CD14-positive monocyte (primary cell): Measurements from ENCODE around the gene NOP10. TPM values are rescaled to one million over a fixed set of nuclear protein-coding genes. Genes with fewer than 3 reads are reported as not detected.

ENCODE experiments used
- DNase-seq, 3 donors: peaks; one replicate each; pipeline ENCODE4 v3.0.0-alpha.2; 2011 to 2022
- H2AFZ ChIP-seq: 2 replicates; pipeline ENCODE4 v1.6.0; 2012; ENCODE audit warnings: mild to moderate bottlenecking, low read depth, low read length, inconsistent platforms; ENCODE audit not compliant: insufficient read depth, poor library complexity, severe bottlenecking
- H3K27ac ChIP-seq, 2 donors: 1 replicate in 1 of 2; 2 replicates in 1 of 2; pipeline ENCODE4 v1.5.1; 2012 to 2013; ENCODE audit warnings: low read length in 2 of 2, control low read depth in 1 of 2, inconsistent platforms in 1 of 2, low read depth in 1 of 2, mild to moderate bottlenecking in 1 of 2
- H3K27me3 ChIP-seq, 2 donors: one replicate each; pipeline versions ENCODE4 v1.6.0 to v1.6.1; 2011 to 2013; ENCODE audit warnings: low read length in 2 of 2; ENCODE audit not compliant: control insufficient read depth in 2 of 2, insufficient read depth in 2 of 2
- H3K36me3 ChIP-seq, 2 donors: replicated peaks in 1 of 2; 1 replicate in 1 of 2; 2 replicates in 1 of 2; pipeline versions ENCODE4 v1.5.1 to v1.6.1; 2012 to 2013; ENCODE audit warnings: low read length in 2 of 2, control low read depth in 1 of 2, inconsistent platforms in 1 of 2, mild to moderate bottlenecking in 1 of 2; ENCODE audit not compliant: insufficient read depth in 2 of 2, control insufficient read depth in 1 of 2
- H3K4me1 ChIP-seq, 2 donors: 1 replicate in 1 of 2; 2 replicates in 1 of 2; pipeline versions ENCODE4 v1.5.1 to v1.6.1; 2012 to 2013; ENCODE audit warnings: low read length in 2 of 2, control low read depth in 1 of 2, inconsistent platforms in 1 of 2, mild to moderate bottlenecking in 1 of 2, moderate library complexity in 1 of 2; ENCODE audit not compliant: insufficient read depth in 2 of 2, control insufficient read depth in 1 of 2
- H3K4me2 ChIP-seq: replicated peaks from 2 replicates; pipeline ENCODE3; 2012; ENCODE audit warnings: low read length, moderate library complexity, mild to moderate bottlenecking; ENCODE audit not compliant: poor library complexity, severe bottlenecking; ENCODE audit errors: extremely low read depth
- H3K4me3 ChIP-seq, 3 experiments: fragments of 200-600 bp in 1 of 3; sonication (generic) in 1 of 3; replicated peaks in 1 of 3; 1 replicate in 2 of 3; 2 replicates in 1 of 3; pipeline ENCODE4 v1.5.1; 2011 to 2013; ENCODE audit warnings: low read length in 3 of 3, mild to moderate bottlenecking in 3 of 3, control low read depth in 2 of 3, low read depth in 2 of 3, inconsistent platforms in 1 of 3, moderate library complexity in 1 of 3
- H3K79me2 ChIP-seq: 2 replicates; pipeline ENCODE4 v1.6.0; 2012; ENCODE audit warnings: mild to moderate bottlenecking, control low read depth, inconsistent platforms, low read length, moderate library complexity; ENCODE audit not compliant: insufficient read depth
- H3K9ac ChIP-seq: 2 replicates; pipeline ENCODE4 v1.6.0; 2017; ENCODE audit warnings: low read length, mild to moderate bottlenecking; ENCODE audit not compliant: insufficient read depth, poor library complexity, severe bottlenecking
- H3K9me3 ChIP-seq, 2 donors: replicated peaks in 1 of 2; 1 replicate in 1 of 2; 2 replicates in 1 of 2; pipeline versions ENCODE4 v1.5.1 to v1.6.1; 2012 to 2013; ENCODE audit warnings: low read length in 2 of 2, control low read depth in 1 of 2; ENCODE audit not compliant: control insufficient read depth in 1 of 2, insufficient read depth in 1 of 2
- H4K20me1 ChIP-seq: 2 replicates; pipeline ENCODE4 v1.6.0; 2012; ENCODE audit warnings: mild to moderate bottlenecking, low read length, control low read depth, moderate library complexity; ENCODE audit not compliant: insufficient read depth
- H3K27ac Mint-ChIP-seq, 7 donors: one replicate each; pipeline ENCODE4 v1.8.0; 2020; ENCODE audit warnings: mild to moderate bottlenecking in 7 of 7, mixed read lengths in 7 of 7, moderate library complexity in 6 of 7, inconsistent platforms in 2 of 7
- H3K27me3 Mint-ChIP-seq, 3 donors: one replicate each; pipeline ENCODE4 v1.8.0; 2021 to 2022; ENCODE audit warnings: low read depth in 3 of 3, mild to moderate bottlenecking in 3 of 3, mixed read lengths in 3 of 3, moderate library complexity in 3 of 3, inconsistent platforms in 1 of 3
- H3K36me3 Mint-ChIP-seq, 2 donors: one replicate each; pipeline ENCODE4 v1.8.0; 2020; ENCODE audit warnings: mixed read lengths in 2 of 2, inconsistent platforms in 1 of 2, mild to moderate bottlenecking in 1 of 2
- H3K4me1 Mint-ChIP-seq: one replicate; pipeline ENCODE4 v1.8.0; 2020; ENCODE audit warnings: mild to moderate bottlenecking, mixed read lengths
- H3K4me3 Mint-ChIP-seq, 2 donors: one replicate each; pipeline ENCODE4 v1.8.0; 2020; ENCODE audit warnings: mild to moderate bottlenecking in 2 of 2, mixed read lengths in 2 of 2, moderate library complexity in 1 of 2
- H3K9me3 Mint-ChIP-seq, 7 donors: one replicate each; pipeline ENCODE4 v1.8.0; 2020 to 2022; ENCODE audit warnings: mixed read lengths in 7 of 7, mild to moderate bottlenecking in 6 of 7, moderate library complexity in 6 of 7, inconsistent platforms in 2 of 7
- CTCF ChIP-seq: fragments of 200-600 bp; IDR thresholded peaks from one replicate; pipeline ENCODE4 v1.8.0; 2022; ENCODE audit warnings: antibody characterized with exemption, mild to moderate bottlenecking
- WGBS: methylation state at CpG from one replicate; pipeline ENCODE4 v1.1.5; 2013; ENCODE audit warnings: missing lambda C conversion rate; ENCODE audit not compliant: insufficient coverage; 5-methylcytosine and 5-hydroxymethylcytosine counted together
- intact Hi-C, 2 donors: fragments of 100-400 bp; cut with micrococcal nuclease; formaldehyde crosslinking; loops; one replicate each; pipeline versions ENCODE4 v1.15.0 to v1.15.1; 2023
- polyA plus RNA-seq, 3 donors: library from polyadenylated mRNA; depleted of rRNA in 1 of 3; unstranded in 2 of 3; stranded (reverse) in 1 of 3; fragments of 300-500 nt in 2 of 3; fragments of >200 nt in 1 of 3; fragmentation: Illumina TruSeq in 2 of 3; gene quantifications; 1 replicate in 2 of 3; 2 replicates in 1 of 3; pipeline ENCODE4 v1.2.3, GENCODE V29; 2012 to 2021

Gene NOP10
- polyA plus RNA-seq, 3 donors, result 260 to 677 (median 586) TPM

- H3K4me3 Mint-ChIP-seq, result no peak overlapping the region
- H3K27ac ChIP-seq, result no peak overlapping the region
- no peak overlapping the region for H3K4me3 ChIP-seq
- H3K27me3 ChIP-seq, result no peaks in the 10 kb centered on the region
- peaks cover 0 to 2% (median 0%) of the 10 kb centered on the region in 7 donors for H3K9me3 Mint-ChIP-seq
- no peak overlapping the region for H3K27ac Mint-ChIP-seq
- 93% methylated on average over 4 of the region's 4 CpGs for whole genome bisulfite sequencing
- H3K79me2 ChIP-seq, result no peaks in the 10 kb centered on the region
- peaks cover 0 to 3% (median 2%) of the 10 kb centered on the region in 3 donors for H3K27me3 Mint-ChIP-seq
- H3K4me1 Mint-ChIP-seq, result no peaks in the 10 kb centered on the region
- intact Hi-C loops, result no loop called here
- TF ChIP-seq CTCF, result no peak
- no peaks in the 10 kb centered on the region for H3K9me3 ChIP-seq
- H4K20me1 ChIP-seq, result no peaks in the 10 kb centered on the region
- no peak for DNase-seq
- no peaks in the 10 kb centered on the region for H3K36me3 Mint-ChIP-seq
- H3K9ac ChIP-seq, result no peak overlapping the region
- no peak overlapping the region for H2AFZ ChIP-seq
- no peaks in the 10 kb centered on the region for H3K4me1 ChIP-seq
- no peak overlapping the region for H3K4me2 ChIP-seq
- H3K36me3 ChIP-seq, result no peaks in the 10 kb centered on the region
These were observed 6.8 kb upstream of the NOP10 start for GRCh38 chr15:34349769-34350168.

- no peaks in the 10 kb centered on the region for H3K27me3 ChIP-seq
- no peak overlapping the region for H3K27ac ChIP-seq
- Mint-ChIP-seq H3K4me1 (no peaks in the 10 kb centered on the region), H3K27me3 (peaks cover 0 to 3% (median 2%) of the 10 kb centered on the region in 3 donors), H3K36me3 (no peaks in the 10 kb centered on the region), H3K4me3 (no peak overlapping the region), H3K27ac (no peak overlapping the region), H3K9me3 (peaks cover 0 to 2% (median 0%) of the 10 kb centered on the region in 7 donors)
- H3K36me3 ChIP-seq, result no peaks in the 10 kb centered on the region
- no peak for TF ChIP-seq CTCF
- no peaks in the 10 kb centered on the region for H3K4me1 ChIP-seq
- H3K4me3 ChIP-seq, result no peak overlapping the region
- H3K4me2 ChIP-seq, result no peak overlapping the region
- H3K79me2 ChIP-seq, result no peaks in the 10 kb centered on the region
- no CpG with 5 or more reads among the region's 1 CpG for WGBS
- no peaks in the 10 kb centered on the region for H3K9me3 ChIP-seq
- no peaks in the 10 kb centered on the region for H4K20me1 ChIP-seq
- intact Hi-C loops, result no loop called here
- no peak overlapping the region for H3K9ac ChIP-seq
- DNase-seq, result no peak
- H2AFZ ChIP-seq, result no peak overlapping the region
These were observed 5.9 kb upstream of the NOP10 start for GRCh38 chr15:34348735-34349300.
